ENCODE measurements around the gene CEP55.

Gene CEP55

DNA sequence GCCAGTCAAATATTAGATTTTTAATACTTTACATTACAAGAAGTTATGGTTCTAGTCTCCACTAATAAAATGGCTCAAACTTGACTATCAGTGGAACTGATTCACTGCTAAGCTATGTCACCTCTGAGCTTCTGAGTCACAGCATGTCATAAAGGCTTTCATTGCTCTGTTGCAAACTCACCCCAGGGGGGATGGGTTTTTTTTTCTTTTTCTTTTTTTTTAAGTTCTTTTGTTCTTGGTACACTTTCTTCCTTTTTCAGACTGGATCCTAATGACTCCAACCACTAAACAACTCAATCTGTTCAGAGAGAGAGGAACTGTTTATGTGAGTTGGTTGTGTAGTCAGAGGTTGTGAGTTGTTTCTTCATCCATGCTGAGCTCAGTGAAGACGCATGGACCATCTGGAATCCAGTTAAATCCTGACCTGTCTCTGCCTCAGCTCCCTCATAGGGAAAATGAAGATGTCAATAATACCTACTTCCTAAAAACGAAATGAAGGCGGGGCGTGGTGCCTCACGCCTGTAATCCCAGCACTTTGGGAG lies 25.2 kb upstream of the CEP55 start:
- no peak for DNase-seq

DNA sequence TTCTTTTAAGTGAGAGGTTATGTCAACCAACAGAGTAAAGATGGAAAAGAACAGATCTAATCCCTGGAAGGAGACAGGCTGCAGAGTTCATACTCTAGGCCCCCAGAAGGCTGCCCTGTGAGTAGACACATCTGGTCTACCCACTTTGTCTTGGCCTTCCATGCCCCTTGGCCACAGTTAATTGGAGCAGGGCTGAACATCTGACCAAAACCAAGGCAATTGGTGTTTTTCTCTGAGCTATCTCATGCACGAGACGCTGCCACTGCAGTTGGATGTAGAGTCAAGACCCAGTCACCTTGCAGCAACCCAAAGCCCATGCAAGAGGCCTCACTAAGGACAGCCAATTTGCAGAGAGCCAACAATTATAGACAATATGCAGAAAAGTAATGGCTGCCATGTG lies 23.3 kb upstream of the CEP55 start:
- DNase-seq = no peak

DNA sequence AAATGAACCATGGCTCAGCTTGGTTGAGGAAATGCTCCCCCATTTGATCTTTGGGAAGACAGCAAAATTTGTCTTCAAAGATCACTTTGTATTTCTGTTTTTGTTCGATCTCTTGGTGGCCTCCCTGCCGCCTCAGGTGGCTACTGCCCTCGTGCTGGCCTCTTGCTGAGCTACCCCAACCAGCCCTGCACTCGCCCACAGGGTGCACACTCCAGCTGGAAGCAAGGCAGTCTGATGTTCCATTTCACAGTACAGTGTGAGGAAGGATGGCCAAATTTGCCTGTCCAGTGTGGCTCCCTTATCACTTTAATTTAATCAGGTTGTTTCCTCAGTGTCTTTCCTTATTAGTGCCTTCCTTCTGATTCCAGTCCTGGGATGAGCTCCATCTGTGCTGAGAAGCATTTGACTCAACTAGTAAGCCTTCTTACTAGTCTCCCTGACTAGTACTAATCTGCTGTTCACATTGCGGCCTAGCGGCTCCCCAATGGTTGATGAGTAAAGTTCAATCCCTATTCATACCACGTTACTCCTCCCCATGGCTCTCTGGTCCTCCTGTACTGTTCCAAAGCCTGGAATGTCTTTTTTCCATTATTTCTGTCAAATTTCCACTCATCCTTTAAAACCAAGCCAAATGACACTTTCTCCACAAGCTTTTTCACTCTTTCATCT lies 22.5 kb upstream of the CEP55 start:
- DNase-seq = no peak

DNA sequence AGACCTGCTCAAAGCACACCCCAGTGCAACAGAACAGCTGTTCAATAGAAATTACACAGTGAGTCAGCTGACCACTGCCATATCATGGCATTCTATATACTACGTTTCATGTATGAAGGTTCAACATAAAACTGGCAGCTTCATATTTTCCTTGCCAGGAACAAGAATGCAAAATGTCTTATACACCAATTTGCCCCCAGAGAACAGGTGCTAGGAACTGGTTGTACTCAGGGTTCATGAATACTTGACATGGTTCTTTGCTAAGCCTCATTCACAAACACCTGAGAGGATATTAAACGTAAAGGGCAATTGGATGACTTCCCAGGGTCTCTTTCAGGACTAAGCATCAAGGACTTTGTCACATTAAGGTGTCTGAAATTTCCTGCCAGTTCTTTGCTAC lies 21.2 kb upstream of the CEP55 start:
- DNase-seq = no peak

DNA sequence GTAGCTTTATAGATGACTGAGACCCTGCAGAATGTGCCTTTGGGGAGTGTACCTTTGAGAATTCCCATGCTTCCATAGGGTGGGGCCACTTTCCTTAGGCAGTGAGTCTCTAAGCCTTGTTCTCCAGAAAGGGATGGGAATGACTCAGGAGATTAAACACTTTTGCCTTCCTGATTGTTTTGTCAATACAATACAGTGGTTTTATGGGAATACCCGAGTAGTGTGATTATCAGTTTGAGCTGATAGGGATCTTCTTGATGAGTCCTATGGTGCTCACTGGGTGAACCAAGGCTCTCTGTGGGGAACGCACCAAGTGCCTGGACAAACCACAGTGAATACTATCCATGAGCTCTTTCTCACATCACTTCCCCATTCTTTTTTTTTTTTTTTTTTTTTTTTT lies 20.5 kb upstream of the CEP55 start:
- DNase-seq = no peak

DNA sequence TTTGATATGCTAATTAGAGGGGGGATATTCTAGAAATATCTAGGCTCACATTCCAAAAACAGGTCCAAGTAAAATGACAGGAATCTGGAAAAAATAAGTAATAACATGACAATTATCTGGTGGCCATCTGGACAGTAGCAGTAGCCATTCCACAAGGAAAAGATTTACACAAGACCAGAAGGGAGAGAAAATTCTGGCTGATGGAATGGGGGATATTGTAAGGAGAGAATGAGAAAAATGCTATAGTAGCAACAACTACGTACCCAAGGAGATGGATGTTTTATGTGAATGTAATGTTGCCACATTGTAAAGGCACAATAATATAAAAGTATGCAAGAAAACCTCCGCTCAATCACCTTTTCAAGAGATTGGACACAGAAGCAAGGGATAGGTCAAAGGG lies 19.7 kb upstream of the CEP55 start:
- no peak for DNase-seq

DNA sequence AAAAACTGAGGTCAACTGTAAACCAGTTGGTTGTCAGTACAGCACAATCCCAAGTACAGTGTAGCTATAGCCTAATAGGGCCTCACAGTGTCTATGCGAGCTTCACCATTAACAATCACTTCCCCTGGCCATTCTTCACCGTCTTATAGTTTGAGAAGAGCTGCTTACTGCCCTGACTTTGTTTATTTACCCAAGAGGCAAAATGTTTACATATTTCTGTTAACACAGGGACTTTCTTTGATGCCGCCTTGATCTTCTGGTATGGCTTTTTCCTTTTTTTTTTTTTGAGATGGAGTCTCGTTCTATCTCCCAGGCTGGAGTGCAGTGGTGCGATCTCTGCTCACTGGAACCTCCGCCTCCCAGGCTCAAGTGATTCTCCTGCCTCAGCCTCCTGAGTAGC lies 17.5 kb upstream of the CEP55 start:
- DNase-seq = no peak

DNA sequence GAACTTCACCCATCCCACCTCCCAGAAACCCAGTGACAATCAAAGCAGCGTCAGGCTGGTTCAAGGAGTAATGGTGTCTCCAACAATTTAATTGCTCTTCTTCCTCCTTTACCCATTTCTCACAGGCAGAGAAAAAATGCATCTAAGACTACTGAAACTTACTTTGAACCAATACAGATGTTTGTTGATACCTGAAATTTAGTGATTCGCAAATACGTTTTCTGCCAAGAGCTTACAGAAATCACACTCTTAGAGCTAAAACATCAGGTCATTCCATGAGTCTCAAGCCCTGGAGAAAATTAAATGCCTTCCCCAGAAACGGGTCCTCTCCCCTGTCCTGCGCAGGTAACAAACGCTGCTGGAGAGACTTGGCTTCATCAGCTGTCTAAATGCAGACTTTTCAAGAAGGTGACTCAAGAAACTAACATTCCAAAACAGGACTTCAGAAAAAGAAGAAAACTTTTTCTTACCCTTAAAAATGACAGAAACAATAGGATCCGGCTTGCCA lies 14.7 kb upstream of the CEP55 start:
- DNase-seq = no peak

DNA sequence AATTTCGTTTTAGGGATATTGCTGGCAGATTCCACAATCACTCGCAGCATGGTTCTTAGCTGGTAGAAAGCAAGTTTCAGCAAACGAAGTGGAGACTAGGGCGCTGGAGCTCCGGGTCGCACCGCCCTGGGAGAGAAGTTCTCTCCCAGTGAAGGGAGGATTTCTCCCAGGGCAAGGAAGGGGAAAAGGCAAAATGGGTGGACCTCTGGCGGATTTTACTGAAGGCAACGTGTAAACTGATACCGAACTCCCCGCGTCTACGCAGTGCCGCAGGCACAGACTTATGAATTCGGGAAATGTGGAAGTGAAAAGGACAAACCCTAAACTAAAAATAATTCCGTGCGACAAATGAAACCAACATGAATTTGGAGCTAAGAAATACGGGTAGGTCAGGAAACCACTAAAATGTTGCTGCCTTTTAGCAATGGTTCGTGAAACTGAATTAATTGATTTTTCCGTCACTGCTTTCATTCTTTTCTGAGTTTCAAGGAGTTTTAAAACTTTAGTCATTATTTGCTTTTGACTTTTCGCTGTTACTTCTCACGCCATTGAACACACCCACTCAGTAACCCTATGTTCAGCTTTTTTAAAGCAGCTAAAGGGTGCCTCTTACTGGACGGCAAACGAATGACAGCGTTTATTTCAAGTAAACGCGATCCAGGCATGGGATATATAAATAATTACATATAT lies 14.1 kb upstream of the CEP55 start, which contains the start of gene MYOF:
MYOF (minus strand) TSS at position 190 of the 690 bp plus-strand sequence; CDS start at position 50, 140 bp downstream.
- peak; percentile 62 for DNase-seq

DNA sequence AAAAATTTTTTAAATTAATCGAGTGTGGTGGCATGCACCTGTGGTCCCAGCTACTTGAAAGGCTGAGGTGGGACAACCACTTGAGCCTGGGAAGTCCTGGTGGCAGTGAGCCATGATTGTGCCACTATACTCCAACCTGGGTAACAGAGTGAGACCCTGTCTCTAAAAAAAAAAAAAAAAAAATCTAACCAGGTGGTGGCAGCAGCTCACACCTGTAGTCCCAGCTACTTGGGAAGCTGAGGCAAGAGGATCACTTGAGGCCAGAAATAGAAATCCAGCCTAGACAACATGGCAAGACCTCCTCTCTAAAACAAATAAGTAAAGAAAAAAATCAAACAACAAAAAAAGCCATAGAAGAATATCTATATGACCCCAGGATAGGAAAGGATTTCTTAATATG lies 10.7 kb upstream of the CEP55 start:
- DNase-seq = no peak

DNA sequence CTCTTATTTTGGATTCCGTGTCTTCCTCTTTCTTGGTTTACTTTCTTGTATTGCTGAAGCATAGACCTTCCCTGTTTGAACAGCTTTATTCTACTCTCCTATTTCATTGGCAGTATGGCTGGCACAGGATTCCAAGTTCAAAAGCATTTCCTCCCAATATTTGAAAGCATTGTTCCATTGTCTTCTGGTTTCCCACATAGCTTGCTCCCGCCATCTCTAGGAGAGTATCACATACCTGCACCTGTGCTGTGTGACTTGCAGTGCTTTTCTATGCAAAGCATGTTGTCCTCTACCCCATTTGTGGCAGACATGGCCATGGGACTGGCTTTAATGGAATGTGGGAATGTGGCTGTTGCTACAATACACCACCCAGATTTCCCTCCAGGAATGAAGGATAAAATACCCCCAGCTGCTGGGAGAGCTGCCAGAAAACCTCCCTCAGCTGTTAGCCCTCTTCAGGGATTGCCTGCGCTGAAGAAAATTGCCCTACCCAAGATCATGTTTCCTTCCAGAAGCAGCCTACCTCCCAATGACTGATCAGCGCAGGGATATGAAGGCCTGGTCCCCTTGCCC lies 7.4 kb upstream of the CEP55 start:
- no peak for DNase-seq

DNA sequence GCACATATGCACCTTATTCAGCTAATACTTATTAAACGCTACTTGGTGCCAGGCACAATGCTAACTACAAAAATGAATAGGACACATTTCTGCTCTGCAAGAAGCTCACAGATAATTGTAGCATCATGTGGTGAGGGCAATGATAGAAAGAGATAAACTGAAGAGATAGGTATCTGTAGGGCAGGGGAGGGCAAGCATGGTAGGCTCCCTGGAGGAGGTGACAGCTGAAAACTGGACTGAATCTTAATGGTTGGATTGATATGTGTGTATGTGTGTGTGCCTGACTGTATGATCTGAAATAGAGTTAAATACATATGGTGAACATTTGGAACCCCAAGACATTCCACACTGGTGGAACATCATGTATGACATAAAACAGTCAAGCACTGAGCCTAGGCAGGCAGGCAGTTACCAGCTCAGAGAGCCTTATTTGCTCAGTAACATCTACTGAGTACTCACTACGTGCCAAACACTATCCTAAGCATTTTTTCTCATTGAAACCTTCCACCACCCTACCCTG lies 4.8 kb upstream of the CEP55 start:
- no peak for DNase-seq

DNA sequence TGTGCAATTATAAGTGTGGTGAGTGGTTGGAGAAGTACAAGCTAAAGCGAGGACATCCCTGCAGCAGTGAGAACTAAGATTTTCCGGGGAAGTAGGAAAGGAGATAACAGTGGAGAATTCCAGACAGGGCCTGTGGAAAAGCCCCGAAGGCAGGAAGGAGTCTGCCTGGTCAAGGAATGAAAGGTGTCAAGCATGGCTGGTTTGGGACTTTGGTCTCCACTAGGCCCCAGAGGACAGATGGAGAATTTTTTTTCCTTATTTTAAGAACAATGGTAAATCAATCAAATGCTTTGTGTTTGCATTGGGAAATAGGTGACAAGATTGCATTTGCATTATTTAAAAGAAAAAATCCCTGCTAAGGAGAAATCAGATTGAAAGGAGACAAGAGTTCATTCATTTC lies 3.2 kb upstream of the CEP55 start:
- DNase-seq = no peak

DNA sequence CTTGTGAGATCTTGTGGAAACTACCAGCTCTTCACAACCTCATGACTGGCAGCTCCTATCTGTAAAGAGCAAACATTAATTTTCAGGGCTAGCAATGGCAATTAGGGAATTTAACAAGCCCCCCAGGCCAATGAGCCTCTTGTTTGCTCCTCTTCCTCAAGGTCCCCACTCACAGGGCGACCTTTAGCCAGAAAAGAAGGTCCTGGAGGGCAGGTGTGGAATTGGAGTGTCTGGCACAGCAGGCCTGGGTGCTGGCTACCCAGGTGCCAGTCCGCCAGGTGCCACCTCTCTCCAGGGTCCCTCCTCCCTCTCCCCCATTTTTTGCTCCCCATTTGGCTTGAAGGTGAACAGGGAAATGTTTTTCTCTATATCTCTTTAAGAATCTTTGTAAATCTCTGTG lies 1.9 kb upstream of the CEP55 start:
- no peak for DNase-seq

DNA sequence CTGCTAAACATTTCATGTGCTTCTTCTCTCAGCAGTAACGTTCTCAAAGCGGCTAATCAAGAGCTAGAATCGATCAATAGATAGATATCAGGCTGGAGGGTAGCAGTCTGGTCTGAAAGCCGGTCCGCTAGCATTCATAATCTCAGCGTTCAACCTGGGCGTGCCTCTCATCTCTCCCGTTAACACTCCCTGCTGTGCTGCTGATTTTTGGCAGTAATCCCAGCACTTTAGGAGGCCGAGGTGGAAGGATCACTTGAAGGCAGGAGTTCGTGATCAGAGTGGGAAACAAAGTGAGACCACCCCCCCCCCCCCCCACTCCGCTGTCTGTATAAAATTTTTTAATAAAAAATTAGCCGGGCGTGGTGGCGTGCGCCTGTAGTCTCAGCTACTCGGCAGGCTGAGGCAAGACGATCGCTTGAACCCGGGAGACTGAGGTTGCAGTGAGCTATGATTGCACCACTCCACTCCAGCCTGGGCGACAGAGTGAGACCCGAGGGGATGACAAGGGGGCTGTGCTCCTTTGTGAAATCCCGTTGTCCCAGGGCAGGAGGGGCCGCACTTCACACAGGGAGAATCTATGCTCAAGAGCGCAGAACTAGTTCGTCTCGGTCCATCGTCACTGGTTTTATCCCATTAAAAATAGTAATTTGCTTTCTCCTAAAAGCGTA lies 624 bp upstream of the CEP55 start:
- peak; percentile 64 for DNase-seq

DNA sequence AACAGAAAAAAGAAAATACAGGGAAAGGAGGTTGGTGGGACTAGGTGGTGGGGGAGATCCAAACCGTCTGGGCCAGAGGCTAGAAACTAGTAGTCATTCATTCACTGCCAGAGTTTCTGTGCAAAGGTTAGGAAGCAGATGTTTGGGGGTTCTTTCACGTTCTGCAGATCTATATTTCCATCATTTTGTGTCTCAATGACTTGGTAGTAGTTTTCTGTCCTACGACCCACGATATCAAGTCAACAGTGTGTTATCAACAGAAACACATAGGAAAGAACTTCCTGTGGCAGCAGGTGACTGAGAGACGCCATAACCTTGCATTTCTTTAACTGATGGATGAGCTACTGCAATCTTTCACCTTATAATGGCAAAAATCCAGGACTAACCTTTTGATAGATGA lies 1.8 kb downstream of the CEP55 start:
- DNase-seq = peak; percentile 14

DNA sequence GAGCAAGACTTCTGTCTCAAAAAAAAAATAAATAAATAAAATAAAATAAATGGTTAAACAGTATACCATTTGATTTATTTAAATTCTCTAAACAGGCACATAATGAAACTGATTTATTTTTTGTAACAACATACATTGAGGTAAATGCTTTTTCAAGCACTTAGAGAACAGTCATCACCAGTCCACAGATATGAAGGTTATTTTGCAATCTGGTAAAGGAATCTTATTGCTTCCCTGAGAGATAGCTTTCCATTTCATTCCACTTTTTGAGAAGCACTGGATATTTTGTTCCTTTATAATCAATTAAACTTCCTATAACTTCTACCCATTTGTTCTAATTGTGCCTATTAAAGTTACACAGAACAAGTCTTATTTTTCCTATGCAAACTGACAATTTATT lies 5.2 kb downstream of the CEP55 start:
- DNase-seq = no peak

DNA sequence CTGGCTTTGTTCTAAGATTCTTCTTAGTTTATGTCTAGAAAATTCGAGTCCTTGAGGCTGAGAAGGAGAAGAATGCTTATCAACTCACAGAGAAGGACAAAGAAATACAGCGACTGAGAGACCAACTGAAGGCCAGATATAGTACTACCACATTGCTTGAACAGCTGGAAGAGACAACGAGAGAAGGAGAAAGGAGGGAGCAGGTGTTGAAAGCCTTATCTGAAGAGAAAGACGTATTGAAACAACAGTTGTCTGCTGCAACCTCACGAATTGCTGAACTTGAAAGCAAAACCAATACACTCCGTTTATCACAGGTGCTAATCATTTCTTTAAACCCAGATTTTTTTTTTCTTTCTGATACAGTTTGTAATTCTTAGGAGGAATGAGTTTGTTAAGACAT lies 6.7 kb downstream of the CEP55 start:
- no peak for DNase-seq

DNA sequence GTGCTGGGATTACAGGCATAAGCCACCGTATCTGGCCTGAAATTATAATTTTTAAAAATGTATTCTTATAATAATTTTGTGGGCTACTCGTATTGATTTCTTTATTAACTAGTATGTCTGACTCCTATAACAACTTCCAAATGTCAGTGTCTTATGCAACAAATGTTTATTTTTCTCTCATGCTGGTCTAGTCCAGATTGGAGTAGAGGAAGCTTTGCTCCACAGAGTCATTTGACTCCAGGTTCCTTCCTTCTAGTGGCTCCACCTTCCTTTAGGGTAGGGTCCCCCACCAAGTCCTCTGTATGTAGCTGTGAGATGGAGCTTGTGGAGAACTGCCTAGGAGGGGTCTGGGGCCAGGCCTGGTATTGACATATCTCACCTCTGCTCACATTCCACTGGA lies 8.7 kb downstream of the CEP55 start:
- no peak for DNase-seq

DNA sequence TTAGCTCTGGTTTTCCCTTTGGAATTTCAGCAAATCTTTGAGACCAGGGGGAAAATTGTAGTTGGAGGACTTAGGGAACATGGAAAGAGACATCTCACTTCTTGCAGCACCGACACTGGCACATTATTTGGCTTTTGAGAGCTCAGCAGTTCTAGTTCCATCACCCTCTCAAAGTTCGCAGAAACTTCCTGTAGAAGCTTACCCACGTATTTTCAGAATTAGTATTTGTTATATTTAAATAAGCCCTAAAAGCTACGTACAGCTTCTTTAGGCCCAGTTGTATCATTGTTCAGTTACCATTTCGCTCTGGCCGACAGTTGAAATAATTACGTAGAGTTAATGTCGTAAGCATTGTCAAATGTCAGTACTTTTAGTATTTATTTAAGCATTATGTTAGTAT lies 13.4 kb downstream of the CEP55 start:
- DNase-seq = no peak

DNA sequence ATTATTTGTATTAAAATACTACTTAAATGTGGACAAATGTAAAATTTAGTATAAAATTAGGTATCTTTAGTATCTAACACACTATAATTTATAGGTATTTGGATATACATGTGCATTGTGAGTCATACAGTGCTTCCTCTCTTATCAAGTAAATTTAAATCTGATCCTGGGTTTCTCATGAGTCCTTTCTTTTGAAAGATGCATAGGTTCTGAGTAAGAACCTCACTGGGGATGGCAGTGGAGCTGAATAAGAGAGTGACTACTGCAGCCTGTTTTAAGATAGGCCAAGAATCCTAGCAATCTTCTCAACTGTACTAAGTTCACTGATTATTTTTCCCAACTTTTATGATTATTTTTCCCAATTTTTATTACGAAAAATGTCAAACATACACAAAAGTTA lies 16.2 kb downstream of the CEP55 start:
- no peak for DNase-seq

DNA sequence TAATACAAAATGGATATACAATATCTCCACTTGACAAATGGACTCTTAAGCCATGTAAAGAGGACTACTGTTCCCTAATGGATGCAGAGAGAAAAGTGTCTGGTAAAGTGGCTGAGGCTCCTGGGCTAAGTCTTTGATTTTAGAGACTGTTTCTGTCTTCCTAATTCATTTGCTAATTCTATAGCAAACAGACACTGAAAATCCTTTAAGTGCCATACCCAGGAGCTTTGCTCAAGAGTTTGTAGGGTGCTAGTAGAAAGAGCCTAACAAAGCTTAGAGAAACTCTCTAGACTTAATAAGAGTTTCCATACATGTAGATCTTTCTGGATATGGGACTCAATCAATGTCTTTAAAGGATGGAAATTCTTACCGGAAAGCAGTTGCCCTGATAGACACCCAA lies 16.7 kb downstream of the CEP55 start:
- DNase-seq = no peak

DNA sequence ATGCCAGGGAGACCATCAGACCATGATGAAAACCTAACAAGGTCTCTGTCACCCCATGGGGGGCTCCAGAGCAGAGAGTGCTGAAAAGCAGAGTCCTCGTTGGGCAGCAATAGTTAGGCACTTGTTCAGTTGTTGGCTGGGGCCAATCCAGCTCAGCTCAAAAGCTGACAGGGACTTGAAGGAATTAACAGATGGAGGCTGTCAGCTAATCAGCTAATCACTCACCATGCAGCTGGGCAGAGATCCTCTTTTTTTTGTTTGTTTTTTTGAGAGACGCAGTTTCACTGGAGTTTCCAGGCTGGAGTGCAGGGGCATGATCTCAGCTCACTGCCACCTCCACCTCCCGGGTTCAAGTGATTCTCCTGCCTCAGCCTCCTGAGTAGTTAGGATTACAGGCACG lies 18.1 kb downstream of the CEP55 start:
- no peak for DNase-seq

All from hematopoietic multipotent progenitor cell treated with erythropoietin and hydrocortisone succinate and interleukin-3 and kit ligand, for 8 days (in vitro differentiated cells).